Hepatocyte (in vitro differentiated cells): Measurements from ENCODE around the gene CORO1C. TPM values are rescaled to one million over a fixed set of nuclear protein-coding genes. Genes with fewer than 3 reads are reported as not detected.
A peak's percentile ranks its signal among the peaks of the same experiment; 100 is the strongest.

ENCODE experiments used
- DNase-seq: peaks from one replicate; pipeline ENCODE4 v3.0.0-alpha.2; 2016; ENCODE audit warnings: low spot score
- H2AFZ ChIP-seq: fragments of 200-600 bp; sonication (generic); 2 replicates; pipeline ENCODE4 v1.6.0; 2016; ENCODE audit warnings: antibody characterized with exemption, mild to moderate bottlenecking
- H3K27ac ChIP-seq: fragments of 200-600 bp; sonication (generic); 2 replicates; pipeline ENCODE4 v1.5.1; 2016; ENCODE audit warnings: mild to moderate bottlenecking
- H3K27me3 ChIP-seq: fragments of 200-600 bp; sonication (generic); 2 replicates; pipeline ENCODE4 v1.6.1; 2016
- H3K36me3 ChIP-seq: fragments of 200-600 bp; sonication (generic); replicated peaks from 2 replicates; pipeline ENCODE4 v1.5.1; 2016; ENCODE audit warnings: low read depth; ENCODE audit not compliant: insufficient read depth
- H3K4me1 ChIP-seq: fragments of 200-600 bp; sonication (generic); 2 replicates; pipeline ENCODE4 v1.5.1; 2016; ENCODE audit warnings: mild to moderate bottlenecking, moderate library complexity; ENCODE audit not compliant: insufficient read depth
- H3K4me2 ChIP-seq: fragments of 200-600 bp; sonication (generic); 2 replicates; pipeline ENCODE4 v1.6.0; 2016
- H3K4me3 ChIP-seq: fragments of 200-600 bp; sonication (generic); 2 replicates; pipeline ENCODE4 v1.5.1; 2016; ENCODE audit warnings: mild to moderate bottlenecking
- H3K79me2 ChIP-seq: fragments of 200-600 bp; sonication (generic); 2 replicates; pipeline ENCODE4 v1.6.0; 2017; ENCODE audit warnings: mild to moderate bottlenecking
- H3K9me2 ChIP-seq: fragments of 200-600 bp; sonication (generic); replicated peaks from 2 replicates; pipeline ENCODE4 v1.6.0; 2017; ENCODE audit warnings: mild to moderate bottlenecking; ENCODE audit not compliant: insufficient read depth
- H3K9me3 ChIP-seq: fragments of 200-600 bp; sonication (generic); 2 replicates; pipeline ENCODE4 v1.5.1; 2016; ENCODE audit warnings: low read depth, mild to moderate bottlenecking
- H4K20me1 ChIP-seq: fragments of 200-600 bp; sonication (generic); 2 replicates; pipeline ENCODE4 v1.6.0; 2016; ENCODE audit warnings: mild to moderate bottlenecking; ENCODE audit not compliant: insufficient read depth, poor library complexity, severe bottlenecking
- EZH2 ChIP-seq: fragments of 200-600 bp; sonication (generic); IDR thresholded peaks from 2 replicates; pipeline ENCODE4 v1.6.1; 2016; ENCODE audit warnings: antibody characterized with exemption, mild to moderate bottlenecking, borderline replicate concordance
- EZH2phosphoT487 ChIP-seq: fragments of 200-600 bp; sonication (generic); IDR thresholded peaks from one replicate; pipeline ENCODE4 v1.6.1; 2018; ENCODE audit warnings: antibody characterized with exemption, mild to moderate bottlenecking, low read depth, moderate library complexity; ENCODE audit not compliant: unreplicated experiment, severe bottlenecking
- WGBS: methylation state at CpG from one replicate; pipeline ENCODE4 v1.1.6; 2016; ENCODE audit warnings: low lambda C conversion rate; ENCODE audit errors: missing lambda C conversion rate; 5-methylcytosine and 5-hydroxymethylcytosine counted together
- polyA plus RNA-seq: library from polyadenylated mRNA; unstranded; fragments of >200 nt; fragmentation: Nextera tagmentation; extraction: Ambion mirVana; gene quantifications from 2 replicates; pipeline ENCODE4 v1.2.1, GENCODE V29; 2016
- total RNA-seq: library from RNA; depleted of rRNA; stranded (reverse); fragments of >200 nt; gene quantifications from 2 replicates; pipeline ENCODE4 v1.2.3, GENCODE V29; 2014
- TF ChIP-seq, protein P1 (sequence below): fragments of 200-600 bp; sonication (generic); IDR thresholded peaks from 2 replicates; pipeline ENCODE4 v1.5.1; 2016; ENCODE audit warnings: antibody characterized with exemption, mild to moderate bottlenecking; ENCODE audit not compliant: poor library complexity

CORO1C gene
- total and polyA plus RNA-seq, 2 experiments from 2014 or later: 110 to 137 TPM

DNA sequence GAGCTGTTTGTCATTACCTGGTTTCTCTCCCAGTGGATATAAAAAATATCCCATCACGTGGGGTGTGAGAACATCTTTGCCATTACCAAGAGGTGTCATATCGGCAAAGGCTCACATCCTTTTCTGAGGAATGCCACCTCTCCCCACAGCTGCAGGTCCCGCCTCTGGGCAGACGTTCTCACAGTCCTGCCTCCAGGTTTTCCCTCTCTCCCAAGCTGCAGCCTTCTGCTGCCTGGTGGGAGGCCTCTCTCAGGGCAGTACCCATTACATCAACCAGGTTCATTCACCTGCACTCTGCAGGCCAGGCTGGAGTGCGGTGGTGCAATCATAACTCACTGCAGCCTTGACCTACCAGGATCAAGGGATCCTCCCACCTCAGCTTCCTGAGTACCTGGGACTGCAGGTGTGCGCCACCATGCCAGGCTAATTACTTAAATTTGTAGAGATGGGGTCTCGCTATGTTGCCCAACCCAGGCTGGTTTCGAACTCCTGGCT is 118.5 kb downstream of the CORO1C start:
- Histone ChIP-seq H3K4me2 (no peak overlapping the region), H3K4me3 (no peak overlapping the region)
- WGBS: 80% methylated on average over 8 of the region's 8 CpGs

GRCh38 chr12:108611884-108612415 is 119.4 kb downstream of the CORO1C start:
- Histone ChIP-seq H3K9me3 (no peaks in the 10 kb centered on the region), H3K36me3 (no peaks in the 10 kb centered on the region), H4K20me1 (no peaks in the 10 kb centered on the region), H2AFZ (no peak overlapping the region), H3K4me1 (peaks cover 11% of the 10 kb centered on the region), H3K27me3 (no peaks in the 10 kb centered on the region), H3K27ac (no peak overlapping the region), H3K79me2 (no peaks in the 10 kb centered on the region), H3K9me2 (no peaks in the 10 kb centered on the region), H3K4me2 (no peak overlapping the region), H3K4me3 (no peak overlapping the region)
- peak; percentile 34 for DNase-seq
- TF ChIP-seq, protein P1, sequence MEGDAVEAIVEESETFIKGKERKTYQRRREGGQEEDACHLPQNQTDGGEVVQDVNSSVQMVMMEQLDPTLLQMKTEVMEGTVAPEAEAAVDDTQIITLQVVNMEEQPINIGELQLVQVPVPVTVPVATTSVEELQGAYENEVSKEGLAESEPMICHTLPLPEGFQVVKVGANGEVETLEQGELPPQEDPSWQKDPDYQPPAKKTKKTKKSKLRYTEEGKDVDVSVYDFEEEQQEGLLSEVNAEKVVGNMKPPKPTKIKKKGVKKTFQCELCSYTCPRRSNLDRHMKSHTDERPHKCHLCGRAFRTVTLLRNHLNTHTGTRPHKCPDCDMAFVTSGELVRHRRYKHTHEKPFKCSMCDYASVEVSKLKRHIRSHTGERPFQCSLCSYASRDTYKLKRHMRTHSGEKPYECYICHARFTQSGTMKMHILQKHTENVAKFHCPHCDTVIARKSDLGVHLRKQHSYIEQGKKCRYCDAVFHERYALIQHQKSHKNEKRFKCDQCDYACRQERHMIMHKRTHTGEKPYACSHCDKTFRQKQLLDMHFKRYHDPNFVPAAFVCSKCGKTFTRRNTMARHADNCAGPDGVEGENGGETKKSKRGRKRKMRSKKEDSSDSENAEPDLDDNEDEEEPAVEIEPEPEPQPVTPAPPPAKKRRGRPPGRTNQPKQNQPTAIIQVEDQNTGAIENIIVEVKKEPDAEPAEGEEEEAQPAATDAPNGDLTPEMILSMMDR: peak; percentile 20
- TF ChIP-seq EZH2phosphoT487: no peak
- WGBS: 65% methylated on average over 5 of the region's 5 CpGs

More for the DNA sequence above, 118.5 kb downstream of the CORO1C start:
- H3K36me3 ChIP-seq: no peaks in the 10 kb centered on the region
- H3K79me2 ChIP-seq: no peaks in the 10 kb centered on the region
- H3K4me1 ChIP-seq: peaks cover 11% of the 10 kb centered on the region
- H3K9me2 ChIP-seq: no peaks in the 10 kb centered on the region
- no peaks in the 10 kb centered on the region for H3K9me3 ChIP-seq
- no peak overlapping the region for H3K27ac ChIP-seq
- no peak overlapping the region for H2AFZ ChIP-seq
- H3K27me3 ChIP-seq: no peaks in the 10 kb centered on the region
- no peaks in the 10 kb centered on the region for H4K20me1 ChIP-seq
- TF ChIP-seq EZH2: no peak
- TF ChIP-seq, protein P1: no peak
- no peak for TF ChIP-seq EZH2phosphoT487
- no peak for DNase-seq

GRCh38 chr12:108610856-108611605 is 120.3 kb downstream of the CORO1C start:
- H3K27ac ChIP-seq: no peak overlapping the region
- H3K4me2 ChIP-seq: no peak overlapping the region

More at GRCh38 chr12:108610856-108611605, 120.3 kb downstream of the CORO1C start:
- no peak for DNase-seq
- Histone ChIP-seq H3K4me1 (peaks cover 14% of the 10 kb centered on the region), H3K79me2 (no peaks in the 10 kb centered on the region), H4K20me1 (no peaks in the 10 kb centered on the region), H3K36me3 (no peaks in the 10 kb centered on the region), H3K27me3 (no peaks in the 10 kb centered on the region), H3K9me2 (no peaks in the 10 kb centered on the region), H3K9me3 (no peaks in the 10 kb centered on the region), H2AFZ (no peak overlapping the region), H3K4me3 (no peak overlapping the region)
- TF ChIP-seq EZH2phosphoT487 (no peak), EZH2 (no peak)
- TF ChIP-seq, protein P1: no peak
- WGBS: 83% methylated on average over 15 of the region's 15 CpGs
